ENCODE data around the gene WRAP53.

Gene WRAP53

GRCh38 chr17:7705269-7706255 is 17.3 kb downstream of the WRAP53 start:
- no peak for TF ChIP-seq CTCF (IDR thresholded peaks at IDR 0.05; ENCODE audit: insufficient read depth, missing control alignments)
- no peak for FAIRE-seq
- no peak for DNase-seq (ENCODE audit: insufficient read length, low spot score)

- TF ChIP-seq CTCF (IDR thresholded peaks at IDR 0.05; ENCODE audit: insufficient read depth, missing control alignments), result no peak
- DNase-seq (ENCODE audit: insufficient read length, low spot score) (no peak), FAIRE-seq (no peak)
Measured at GRCh38 chr17:7706631-7707354, 18.5 kb downstream of the WRAP53 start.

- DNase-seq (ENCODE audit: insufficient read length, low spot score), result no peak
- FAIRE-seq, result no peak
- TF ChIP-seq CTCF (IDR thresholded peaks at IDR 0.05; ENCODE audit: insufficient read depth, missing control alignments), result no peak
Measured at GRCh38 chr17:7707446-7707845, 19.2 kb downstream of the WRAP53 start.

- no peak for FAIRE-seq
- no peak for DNase-seq (ENCODE audit: insufficient read length, low spot score)
- no peak for TF ChIP-seq CTCF (IDR thresholded peaks at IDR 0.05; ENCODE audit: insufficient read depth, missing control alignments)
Measured at GRCh38 chr17:7707858-7708750, 19.8 kb downstream of the WRAP53 start.

GRCh38 chr17:7709031-7709430 is 20.8 kb downstream of the WRAP53 start:
- no peak for TF ChIP-seq CTCF (IDR thresholded peaks at IDR 0.05; ENCODE audit: insufficient read depth, missing control alignments)
- DNase-seq (ENCODE audit: insufficient read length, low spot score) (no peak), FAIRE-seq (no peak)

- FAIRE-seq, result no peak
- no peak for TF ChIP-seq CTCF (IDR thresholded peaks at IDR 0.05; ENCODE audit: insufficient read depth, missing control alignments)
Measured at GRCh38 chr17:7710301-7710700, 22.0 kb downstream of the WRAP53 start.

More at GRCh38 chr17:7710301-7710700, 22.0 kb downstream of the WRAP53 start:
- DNase-seq (ENCODE audit: insufficient read length, low spot score), result no peak

Measured in D721Med (cell line).